Spleen (tissue), 11 donors: ENCODE results near the gene DHRSX. TPM values are rescaled to one million over a fixed set of nuclear protein-coding genes. Genes with fewer than 3 reads are reported as not detected.

Experiments used
- DNase-seq: peaks from one replicate; pipeline ENCODE4 v3.0.0-alpha.2; 2020
- H3K27ac ChIP-seq, 8 donors: fragments of 200-600 bp; sonication (generic) in 7 of 8; 1 replicate in 4 of 8; 2 replicates in 4 of 8; pipeline versions ENCODE4 v1.5.0 to v1.8.0; 2016 to 2021; ENCODE audit warnings: inconsistent platforms in 4 of 8, mild to moderate bottlenecking in 4 of 8, moderate library complexity in 1 of 8
- H3K27me3 ChIP-seq, 7 donors: fragments of 200-600 bp; sonication (generic) in 6 of 7; replicated peaks in 1 of 7; 1 replicate in 4 of 7; 2 replicates in 3 of 7; pipeline versions ENCODE4 v1.5.0 to v1.8.0; 2016 to 2021; ENCODE audit warnings: inconsistent platforms in 3 of 7, mild to moderate bottlenecking in 1 of 7
- H3K36me3 ChIP-seq, 6 donors: fragments of 200-600 bp; sonication (generic) in 5 of 6; 1 replicate in 4 of 6; 2 replicates in 2 of 6; pipeline versions ENCODE4 v1.5.0 to v1.8.0; 2016 to 2021; ENCODE audit warnings: inconsistent platforms in 2 of 6
- H3K4me1 ChIP-seq, 6 donors: fragments of 200-600 bp; sonication (generic) in 5 of 6; 1 replicate in 3 of 6; 2 replicates in 3 of 6; pipeline versions ENCODE4 v1.5.0 to v1.8.0; 2016 to 2021; ENCODE audit warnings: inconsistent platforms in 3 of 6
- H3K4me3 ChIP-seq, 8 donors: fragments of 200-600 bp; sonication (generic) in 7 of 8; 1 replicate in 4 of 8; 2 replicates in 4 of 8; pipeline versions ENCODE4 v1.5.0 to v1.8.0; 2016 to 2021; ENCODE audit warnings: inconsistent platforms in 4 of 8, mild to moderate bottlenecking in 4 of 8, moderate library complexity in 2 of 8
- H3K9me3 ChIP-seq, 8 donors: fragments of 200-600 bp; sonication (generic) in 7 of 8; 1 replicate in 4 of 8; 2 replicates in 4 of 8; pipeline versions ENCODE4 v1.5.0 to v1.8.0; 2016 to 2021; ENCODE audit warnings: inconsistent platforms in 4 of 8
- POLR2A ChIP-seq, 3 donors: fragments of 450-650 bp; IDR thresholded peaks; one replicate each; pipeline ENCODE4 v1.5.1; 2017; ENCODE audit warnings: antibody characterized with exemption in 3 of 3, mild to moderate bottlenecking in 1 of 3
- POLR2AphosphoS5 ChIP-seq, 3 donors: sonication (generic); formaldehyde crosslinking; IDR thresholded peaks; one replicate each; pipeline ENCODE4 v1.5.1; 2017; ENCODE audit warnings: antibody characterized with exemption in 3 of 3
- WGBS, 5 donors: extraction: QIAGEN DNeasy Blood & Tissue Kit in 3 of 5; methylation state at CpG; one replicate each; pipeline versions ENCODE4 v1.1.5 to v1.1.7; 2013 to 2018; 5-methylcytosine and 5-hydroxymethylcytosine counted together
- intact Hi-C: fragments of 100-400 bp; cut with DNase I; formaldehyde crosslinking; loops from one replicate; pipeline ENCODE4 v1.15.0; 2023; ENCODE audit warnings: low total_unique reads
- polyA plus RNA-seq, 3 donors: library from polyadenylated mRNA; stranded (reverse); fragments of 200-250 nt; gene quantifications; one replicate each; pipeline ENCODE4 v1.2.1, GENCODE V29; 2013
- total RNA-seq, 7 donors: library from RNA; depleted of rRNA in 3 of 7; stranded (reverse); fragments of >200 nt in 3 of 7; fragmentation: NEBNext Ultra II Directional in 4 of 7; extraction: Animal tissue kit (Norgen Biotek cat#: 25700) in 4 of 7; gene quantifications; one replicate each; pipeline versions ENCODE4 v1.1.0 to v1.2.1, GENCODE V29; 2016 to 2021
- TF ChIP-seq, protein P1 (sequence below), 11 experiments: fragments of 200-600 bp in 7 of 11; fragments of 450-650 bp in 4 of 11; sonication (generic) in 4 of 11; IDR thresholded peaks in 8 of 11; conservative IDR thresholded peaks in 3 of 11; 1 replicate in 7 of 11; 2 replicates in 4 of 11; pipeline versions ENCODE4 v1.4.0 to v1.8.0; 2016 to 2021; ENCODE audit warnings: antibody characterized with exemption in 11 of 11, inconsistent platforms in 4 of 11, mild to moderate bottlenecking in 1 of 11
- donor health status: healthy with polysubstance abuse.
- donor health status: DM: no; HTN: no; CAD: no; lungs with moderate emphysema.
- donor health status: DM: no; HTN: no; CAD: no.
- donor health status: Bipolar disorder and iron deficiency.
- donor health status: healthy.
- donor health status: DM: no; HTN: no; CAD: no.
- donor health status: DM: yes; HTN: yes; CAD: no.

Gene DHRSX
- total and polyA plus RNA-seq, 10 donors = 5.5 to 29.6 (median 23.2) TPM

DNA sequence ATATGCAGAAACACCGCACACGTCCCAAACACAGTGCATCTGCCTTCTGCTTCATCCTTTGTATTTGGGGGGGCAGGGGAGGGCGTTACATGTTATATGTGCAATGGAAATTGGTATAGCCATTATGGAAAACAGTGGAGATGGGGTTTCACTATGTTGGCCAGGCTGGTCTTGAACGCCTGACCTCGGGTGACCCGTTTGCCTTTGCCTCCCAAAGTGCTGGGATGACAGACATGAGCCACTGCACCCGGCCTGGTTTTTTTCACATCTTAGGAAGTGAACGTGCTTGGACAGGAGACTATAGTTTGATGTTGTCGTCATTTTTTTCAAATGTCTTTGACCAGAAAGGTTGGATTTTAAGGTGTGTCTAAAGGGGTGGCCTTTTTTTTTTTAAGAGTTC is 88.6 kb downstream of the DHRSX start:
- H3K27me3 ChIP-seq = no peaks in the 10 kb centered on the region
- no peak overlapping the region for H3K27ac ChIP-seq
- no peaks in the 10 kb centered on the region for H3K4me1 ChIP-seq
- TF ChIP-seq, protein P1, sequence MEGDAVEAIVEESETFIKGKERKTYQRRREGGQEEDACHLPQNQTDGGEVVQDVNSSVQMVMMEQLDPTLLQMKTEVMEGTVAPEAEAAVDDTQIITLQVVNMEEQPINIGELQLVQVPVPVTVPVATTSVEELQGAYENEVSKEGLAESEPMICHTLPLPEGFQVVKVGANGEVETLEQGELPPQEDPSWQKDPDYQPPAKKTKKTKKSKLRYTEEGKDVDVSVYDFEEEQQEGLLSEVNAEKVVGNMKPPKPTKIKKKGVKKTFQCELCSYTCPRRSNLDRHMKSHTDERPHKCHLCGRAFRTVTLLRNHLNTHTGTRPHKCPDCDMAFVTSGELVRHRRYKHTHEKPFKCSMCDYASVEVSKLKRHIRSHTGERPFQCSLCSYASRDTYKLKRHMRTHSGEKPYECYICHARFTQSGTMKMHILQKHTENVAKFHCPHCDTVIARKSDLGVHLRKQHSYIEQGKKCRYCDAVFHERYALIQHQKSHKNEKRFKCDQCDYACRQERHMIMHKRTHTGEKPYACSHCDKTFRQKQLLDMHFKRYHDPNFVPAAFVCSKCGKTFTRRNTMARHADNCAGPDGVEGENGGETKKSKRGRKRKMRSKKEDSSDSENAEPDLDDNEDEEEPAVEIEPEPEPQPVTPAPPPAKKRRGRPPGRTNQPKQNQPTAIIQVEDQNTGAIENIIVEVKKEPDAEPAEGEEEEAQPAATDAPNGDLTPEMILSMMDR (IDR thresholded peaks at IDR 0.05 in 8 of 11, conservative IDR thresholded peaks at IDR 0.05 in 3 of 11) = no peak
- TF ChIP-seq POLR2A (IDR thresholded peaks at IDR 0.05) (no peak), POLR2AphosphoS5 (IDR thresholded peaks at IDR 0.05) (no peak)
- peaks cover 4 to 21% (median 11%) of the 10 kb centered on the region in 8 donors for H3K9me3 ChIP-seq
- no peak overlapping the region for H3K4me3 ChIP-seq
- no peak for DNase-seq
- intact Hi-C loops = no loop called here
- 91 to 98% (median 97%) methylated on average over 9 of the region's 9 CpGs for WGBS, 5 donors
- H3K36me3 ChIP-seq = peaks cover 4 to 46% (median 12%) of the 10 kb centered on the region in 6 donors

DNA sequence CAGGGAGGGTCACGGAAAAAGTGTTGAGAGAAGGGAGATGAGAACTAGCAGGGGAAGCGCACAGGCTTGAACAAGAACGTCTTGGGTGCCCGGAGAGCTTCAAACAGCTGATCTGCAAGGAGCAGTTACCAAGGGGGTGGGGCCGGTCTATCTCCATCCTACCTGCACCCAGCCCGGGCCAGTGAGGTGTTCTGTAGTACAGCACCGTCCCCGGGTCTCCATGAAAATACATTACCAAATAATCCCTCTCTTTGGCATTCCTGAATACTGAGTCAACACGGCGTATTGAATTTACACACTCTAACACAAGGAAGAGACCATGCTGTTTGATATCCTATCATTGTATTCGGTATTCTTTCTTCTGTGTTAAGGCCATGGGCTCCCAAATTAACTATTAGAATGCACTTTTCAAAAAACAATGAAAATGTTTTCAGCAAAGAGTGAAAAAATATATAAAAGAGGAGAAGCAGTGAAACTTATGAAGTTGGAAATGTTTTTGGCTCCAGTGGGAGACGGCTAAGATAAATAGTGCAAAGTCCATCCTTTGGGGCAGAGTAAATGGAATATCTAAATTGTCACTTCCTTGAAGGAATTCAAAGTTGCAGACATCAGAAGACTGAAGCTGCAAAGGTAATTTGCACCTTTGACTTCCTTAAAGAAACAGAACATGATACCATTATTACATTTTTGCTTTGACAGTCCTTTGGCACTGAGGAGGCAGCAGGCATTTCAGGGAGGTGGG is 90.3 kb downstream of the DHRSX start:
- TF ChIP-seq POLR2AphosphoS5 (IDR thresholded peaks at IDR 0.05) (no peak), POLR2A (IDR thresholded peaks at IDR 0.05) (no peak)
- TF ChIP-seq, protein P1 (IDR thresholded peaks at IDR 0.05 in 8 of 11, conservative IDR thresholded peaks at IDR 0.05 in 3 of 11) = no peak
- intact Hi-C loops = no loop called here
- DNase-seq = no peak
- Histone ChIP-seq H3K4me3 (no peak overlapping the region), H3K27me3 (no peaks in the 10 kb centered on the region), H3K9me3 (peaks cover 6 to 21% (median 14%) of the 10 kb centered on the region in 8 donors), H3K36me3 (peaks cover 4 to 63% (median 15%) of the 10 kb centered on the region in 6 donors), H3K4me1 (no peaks in the 10 kb centered on the region), H3K27ac (no peak overlapping the region)
- 91 to 97% (median 93%) methylated on average over 12 of the region's 12 CpGs for whole genome bisulfite sequencing, 5 donors

DNA sequence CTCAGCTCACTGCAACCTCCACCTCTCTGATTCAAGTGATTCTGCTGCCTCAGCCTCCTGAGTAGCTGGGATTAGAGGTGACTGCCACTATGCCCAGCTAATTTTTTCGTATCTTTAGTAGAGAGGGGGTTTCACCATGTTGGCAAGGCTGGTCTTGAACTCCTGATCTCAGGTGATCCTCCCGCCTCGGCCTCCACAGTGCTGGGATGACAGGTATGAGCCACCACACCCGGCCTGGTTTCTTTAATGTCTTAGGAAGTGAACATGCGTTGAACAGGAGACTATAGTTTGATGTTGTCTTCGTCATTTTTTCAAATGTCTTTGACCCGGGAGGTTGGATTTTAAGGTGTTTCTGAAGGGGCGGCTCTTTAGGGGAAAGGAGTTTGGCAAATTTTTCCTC is 91.0 kb downstream of the DHRSX start:
- WGBS, 5 donors = 93 to 97% (median 95%) methylated on average over 8 of the region's 8 CpGs
- H3K27me3 ChIP-seq = no peaks in the 10 kb centered on the region
- no peak for DNase-seq
- TF ChIP-seq, protein P1 (IDR thresholded peaks at IDR 0.05 in 8 of 11, conservative IDR thresholded peaks at IDR 0.05 in 3 of 11) = no peak
- TF ChIP-seq POLR2AphosphoS5 (IDR thresholded peaks at IDR 0.05) (no peak), POLR2A (IDR thresholded peaks at IDR 0.05) (no peak)
- peaks cover 4 to 69% (median 15%) of the 10 kb centered on the region in 6 donors for H3K36me3 ChIP-seq
- no peaks in the 10 kb centered on the region for H3K4me1 ChIP-seq
- H3K9me3 ChIP-seq = peaks cover 6 to 21% (median 13%) of the 10 kb centered on the region in 8 donors
- no peak overlapping the region for H3K4me3 ChIP-seq
- intact Hi-C loops = no loop called here
- no peak overlapping the region for H3K27ac ChIP-seq

DNA sequence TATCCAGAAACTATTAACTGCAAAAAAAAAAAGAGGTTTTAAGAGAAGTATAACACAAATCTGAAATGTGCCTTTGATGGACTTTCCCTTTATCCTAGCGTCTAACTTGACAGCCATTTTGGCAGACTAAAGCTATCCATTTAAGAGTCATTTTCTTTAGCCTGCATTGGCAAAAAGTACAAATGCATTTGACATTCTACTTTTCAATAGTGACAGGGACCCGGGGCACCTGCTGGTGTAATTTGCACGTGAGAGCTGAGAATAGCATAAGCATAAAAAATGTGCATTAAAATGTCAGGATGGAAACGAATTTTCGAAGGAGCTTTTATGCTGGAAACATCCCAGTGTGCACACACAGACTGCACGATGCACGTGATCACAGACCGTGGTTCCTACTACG is 91.9 kb downstream of the DHRSX start:
- TF ChIP-seq POLR2A (IDR thresholded peaks at IDR 0.05) (no peak), POLR2AphosphoS5 (IDR thresholded peaks at IDR 0.05) (no peak)
- TF ChIP-seq, protein P1 (IDR thresholded peaks at IDR 0.05 in 8 of 11, conservative IDR thresholded peaks at IDR 0.05 in 3 of 11) = no peak
- Histone ChIP-seq H3K27me3 (no peaks in the 10 kb centered on the region), H3K4me3 (no peak overlapping the region), H3K36me3 (peaks cover 4 to 75% (median 15%) of the 10 kb centered on the region in 6 donors), H3K27ac (no peak overlapping the region), H3K4me1 (no peaks in the 10 kb centered on the region), H3K9me3 (peaks cover 6 to 18% (median 13%) of the 10 kb centered on the region in 8 donors)
- intact Hi-C loops = no loop called here
- WGBS, 5 donors = 85 to 93% (median 90%) methylated on average over 9 of the region's 9 CpGs
- no peak for DNase-seq
